GM18499 (cell line): ENCODE data around the gene HOXA1.

Experiments
- ATAC-seq: cut with Tn5 transposase; IDR thresholded peaks from one replicate; pipeline ENCODE4 v1.9.1; 2021; ENCODE audit warnings: moderate number of reproducible peaks; ENCODE audit not compliant: insufficient read depth, unreplicated experiment

HOXA1 gene

GRCh38 chr7:27106901-27107240, 11.1 kb upstream of the HOXA1 start:
- ATAC-seq, result no peak

DNA sequence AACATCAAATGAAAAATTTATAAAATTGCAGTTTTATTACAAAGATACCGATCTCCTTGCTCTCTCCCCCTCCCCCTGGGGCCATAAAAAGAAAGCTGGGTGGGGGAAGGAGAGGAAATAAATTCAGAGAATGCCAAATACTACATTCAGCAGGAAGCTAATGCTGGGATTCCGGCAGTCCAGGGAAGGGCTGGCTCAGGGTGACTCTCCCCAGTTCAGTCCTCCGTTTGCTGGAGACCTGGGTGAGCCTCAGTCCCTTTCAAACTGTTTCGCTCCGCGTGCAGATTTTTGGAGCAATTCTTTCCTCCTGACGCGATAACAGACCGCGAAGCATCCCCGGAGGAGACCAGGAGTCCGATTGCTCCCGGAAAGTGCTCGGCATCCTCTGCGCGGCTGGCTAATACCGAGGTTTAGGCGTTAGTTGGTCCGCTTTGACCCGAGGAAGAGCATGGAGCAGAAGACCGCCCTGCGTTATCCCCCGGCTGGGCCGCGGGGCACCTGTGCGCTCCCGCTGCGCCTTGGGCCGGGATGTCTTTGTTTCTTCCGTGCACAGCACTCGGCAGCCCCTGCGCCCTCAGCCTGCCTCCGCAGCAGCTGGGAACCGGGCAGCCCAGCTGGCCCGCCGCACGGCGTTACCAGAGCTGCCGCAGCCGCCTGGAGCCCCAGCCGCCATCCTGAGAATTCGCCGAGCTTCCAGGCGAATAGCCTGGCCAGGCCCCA, 10.5 kb upstream of the HOXA1 start:
- ATAC-seq, result no peak

- no peak for ATAC-seq
These were observed 9.7 kb upstream of the HOXA1 start for GRCh38 chr7:27105301-27106031.

DNA sequence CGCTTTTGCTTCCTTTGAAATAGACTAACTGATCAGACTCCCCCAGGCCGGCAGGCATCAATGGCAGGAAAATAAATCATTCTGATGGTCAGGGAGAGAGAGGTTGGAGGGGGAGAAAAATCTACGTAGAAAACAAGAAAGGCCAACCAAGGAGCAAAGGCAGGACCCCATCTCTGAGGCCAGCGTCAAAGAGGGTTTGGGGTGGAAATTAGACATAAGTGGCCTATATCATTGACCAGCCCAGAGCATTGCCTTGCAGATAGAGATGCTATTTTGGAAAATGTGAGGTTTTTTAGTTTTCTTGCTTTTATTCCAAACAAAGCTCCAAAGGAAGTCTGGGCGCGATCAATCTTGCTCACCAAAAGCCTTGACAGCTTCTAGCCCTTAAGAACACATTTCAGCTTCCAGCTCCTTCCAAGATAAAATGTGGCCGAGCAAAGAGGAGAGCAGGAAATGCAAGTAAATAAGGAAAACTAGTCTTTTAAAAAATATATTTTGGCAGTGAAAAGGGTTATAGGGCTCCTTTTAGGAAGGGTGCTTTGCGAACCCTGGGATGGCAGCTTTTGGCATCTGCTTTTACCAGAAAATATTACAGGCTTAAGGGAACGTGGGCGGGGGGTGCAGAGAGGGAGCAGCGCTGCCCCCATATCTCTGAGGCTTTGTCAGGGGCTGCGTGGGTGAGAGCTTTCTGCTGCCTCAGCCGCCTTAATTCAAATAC, 8.7 kb upstream of the HOXA1 start:
- no peak for ATAC-seq

GRCh38 chr7:27103489-27104226, 7.9 kb upstream of the HOXA1 start:
- no peak for ATAC-seq

- no peak for ATAC-seq
These were observed 7.0 kb upstream of the HOXA1 start, which contains the start of gene HOXA2 for GRCh38 chr7:27102581-27103442. Gene HOXA2 (minus strand): TSS chr7:27102683. CDS start chr7:27102500, 183 bp downstream.

GRCh38 chr7:27101957-27102580, 6.3 kb upstream of the HOXA1 start:
- no peak for ATAC-seq

- no peak for ATAC-seq
These were observed 5.6 kb upstream of the HOXA1 start for GRCh38 chr7:27101171-27101956.

GRCh38 chr7:27100694-27101170, 4.9 kb upstream of the HOXA1 start:
- ATAC-seq, result no peak

GRCh38 chr7:27099453-27100370, 3.9 kb upstream of the HOXA1 start:
- ATAC-seq, result no peak

DNA sequence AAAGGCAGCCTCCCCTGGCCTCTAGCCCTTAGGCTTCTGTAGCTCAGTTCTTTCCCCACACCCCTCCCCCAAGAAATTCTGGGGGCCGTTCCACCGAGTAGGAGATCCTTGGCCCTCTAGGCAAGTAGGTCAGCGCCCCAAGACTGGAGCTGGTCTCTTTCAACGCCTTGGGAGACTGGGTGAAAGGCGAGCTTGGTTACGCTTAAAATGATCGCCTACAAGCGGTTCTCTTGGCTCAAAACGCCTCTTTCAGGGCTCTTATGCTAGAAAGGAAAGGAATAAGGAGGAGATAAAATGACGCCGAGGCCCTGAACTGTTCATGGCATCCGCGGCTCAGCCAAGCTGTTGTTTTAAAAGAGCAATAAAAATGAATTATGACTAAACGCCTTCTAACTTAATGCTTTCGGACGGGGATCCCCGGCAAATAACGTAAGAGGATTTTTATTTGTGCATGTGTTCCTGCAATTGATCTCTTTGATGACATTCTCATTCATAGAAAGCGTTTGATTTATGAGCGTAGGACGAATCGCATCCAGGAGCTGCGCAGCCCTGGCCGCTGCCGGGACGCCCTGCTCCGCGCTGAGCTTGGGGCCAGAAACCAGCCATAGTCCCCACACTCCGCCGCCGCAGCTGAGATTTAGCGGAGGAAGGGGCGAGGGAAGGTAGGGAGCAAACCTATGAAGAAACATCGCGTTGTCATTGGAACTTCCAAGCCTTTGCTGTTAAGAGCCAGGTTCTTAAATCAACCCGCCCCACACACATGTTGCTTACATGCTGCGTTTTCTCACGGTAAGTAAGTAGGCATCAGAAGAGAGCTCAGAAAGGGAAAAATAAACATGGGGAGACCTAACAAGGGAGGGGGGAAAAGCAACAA, 3.0 kb upstream of the HOXA1 start:
- no peak for ATAC-seq

DNA sequence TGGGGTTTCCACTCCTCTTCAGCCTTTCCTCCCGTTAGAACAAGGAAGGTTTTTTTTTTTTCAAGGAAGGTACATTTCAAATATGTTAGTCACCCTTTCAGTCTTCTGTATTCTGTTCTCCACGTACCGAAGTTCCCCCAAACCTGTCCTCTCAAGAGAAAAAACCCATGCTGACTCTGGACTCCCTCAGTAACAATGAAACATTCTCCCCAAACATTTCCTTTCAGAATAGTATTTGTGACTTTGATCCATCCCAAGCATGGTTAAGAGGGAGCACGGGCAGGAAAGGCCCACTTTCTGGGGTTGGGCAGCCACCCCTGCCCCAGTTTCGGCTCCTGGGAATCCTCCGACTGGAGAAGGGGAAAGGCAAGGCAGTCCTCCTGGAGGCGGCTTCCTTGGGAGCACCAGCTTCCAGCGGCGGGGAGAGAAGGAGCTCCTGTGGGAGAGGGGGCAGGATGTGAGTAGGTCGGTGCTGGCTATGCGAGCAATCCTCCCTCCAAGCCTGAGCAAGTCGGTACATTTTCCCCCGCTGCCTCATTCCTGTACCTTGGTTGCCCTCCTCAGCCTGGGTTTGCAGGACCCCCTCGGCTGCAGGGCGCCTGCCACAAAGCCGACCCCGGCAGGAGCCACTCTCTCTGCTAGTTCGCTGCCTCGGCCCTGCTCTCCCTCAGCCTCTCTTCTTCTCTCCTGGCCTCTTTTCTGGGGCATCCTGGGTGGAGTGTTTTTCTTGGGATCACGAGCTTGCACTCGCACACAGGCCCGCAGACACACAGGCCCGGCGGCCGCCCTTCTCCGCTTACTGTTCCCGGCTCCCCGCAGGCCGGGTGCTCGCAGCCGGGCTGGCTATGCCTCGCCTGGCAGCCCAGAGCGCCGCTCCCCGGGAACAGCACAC, 2.1 kb upstream of the HOXA1 start:
- no peak for ATAC-seq

GRCh38 chr7:27096768-27097514, 1.1 kb upstream of the HOXA1 start:
- ATAC-seq, result no peak

- ATAC-seq, result no peak
These were observed 527 bp downstream of the HOXA1 start for GRCh38 chr7:27095050-27095896.
